NCI-H2227 (cell line): ENCODE results near the gene TTC6.

Experiments used
- DNase-seq: peaks from one replicate; lab custom pipeline; 2025; ENCODE audit not compliant: unreplicated experiment; lab: John Stamatoyannopoulos, UW

The TTC6 gene

GRCh38 chr14:37585971-37586796 is 9.2 kb upstream of the TTC6 start:
- no peak for DNase-seq

DNA sequence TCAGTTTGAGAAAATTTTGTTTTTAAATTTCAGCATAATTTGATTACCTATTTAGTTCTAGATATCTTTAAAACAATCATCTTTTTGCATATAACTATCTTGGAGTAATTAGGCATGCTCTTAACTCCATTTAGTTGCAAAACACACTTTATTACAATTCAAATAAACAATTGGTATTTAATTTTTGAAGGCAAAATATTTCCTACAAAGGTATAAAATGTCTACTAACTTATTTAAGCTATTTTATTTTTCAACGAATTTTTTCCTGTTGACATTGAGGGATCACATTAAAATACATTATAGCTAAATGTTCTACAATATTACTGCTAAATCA is 8.7 kb upstream of the TTC6 start:
- no peak for DNase-seq

DNA sequence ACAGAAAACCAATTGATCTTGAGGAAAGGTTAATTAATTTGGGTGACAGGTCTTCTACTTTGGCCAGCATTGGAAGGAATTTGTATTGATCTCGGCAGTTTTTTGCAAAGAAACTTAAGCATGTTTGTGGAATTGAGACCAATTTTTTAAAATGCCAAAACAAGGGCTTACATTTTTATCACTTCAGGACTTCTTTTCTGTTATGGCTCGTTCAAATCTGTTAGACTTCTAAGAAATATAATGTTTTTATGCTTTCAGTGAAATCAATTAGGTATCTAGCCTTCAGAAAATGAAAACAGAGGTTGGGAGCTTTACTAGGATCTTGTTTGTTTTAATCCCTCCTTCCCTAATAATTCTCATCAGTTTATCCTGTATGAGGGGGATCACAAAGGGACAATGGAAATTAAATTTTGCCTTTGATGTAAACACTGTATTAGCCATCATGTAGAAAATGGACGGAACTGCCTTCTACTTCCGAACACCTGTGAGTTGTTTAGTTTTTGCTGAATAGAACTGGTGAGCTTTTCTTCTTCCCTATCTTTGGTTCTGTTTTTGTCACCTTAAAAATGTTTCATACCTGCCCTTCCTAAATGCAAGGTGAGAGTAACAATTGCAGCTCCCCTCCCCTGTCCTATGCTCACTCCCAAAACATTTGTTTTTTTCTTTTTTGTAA is 8.2 kb upstream of the TTC6 start:
- no peak for DNase-seq

- no peak for DNase-seq
Measured at GRCh38 chr14:37587881-37588666, 7.4 kb upstream of the TTC6 start.

- DNase-seq: no peak
Measured at GRCh38 chr14:37588667-37588955, 6.8 kb upstream of the TTC6 start.

GRCh38 chr14:37588956-37589714 is 6.3 kb upstream of the TTC6 start:
- no peak for DNase-seq

- no peak for DNase-seq
Measured at GRCh38 chr14:37589715-37590427, 5.6 kb upstream of the TTC6 start.

GRCh38 chr14:37590428-37591139 is 4.8 kb upstream of the TTC6 start:
- no peak for DNase-seq

- DNase-seq: no peak
Measured at GRCh38 chr14:37591311-37591940, 4.0 kb upstream of the TTC6 start.

DNA sequence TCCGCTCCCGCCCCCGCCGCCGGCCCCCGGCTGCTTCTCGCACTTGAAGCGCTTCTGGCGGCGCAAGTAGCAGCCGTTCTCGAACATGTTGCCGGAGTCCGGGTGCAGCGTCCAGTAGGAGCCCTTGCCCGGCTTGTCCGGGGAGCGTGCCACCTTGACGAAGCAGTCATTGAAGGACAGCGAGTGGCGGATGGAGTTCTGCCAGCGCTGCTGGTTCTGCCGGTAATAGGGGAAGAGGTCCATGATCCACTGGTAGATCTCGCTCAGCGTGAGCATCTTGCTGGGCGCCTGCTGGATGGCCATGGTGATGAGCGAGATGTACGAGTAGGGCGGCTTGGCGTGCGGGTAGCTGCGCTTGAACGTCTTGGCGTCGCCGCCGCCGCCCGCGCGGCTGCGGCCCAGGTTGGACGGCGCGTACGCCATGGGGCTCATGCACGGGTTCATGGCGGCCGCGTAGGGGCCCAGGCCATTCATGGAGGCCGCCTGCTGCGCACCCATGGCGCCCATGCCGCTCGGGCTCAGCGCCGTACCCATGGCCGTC is 3.4 kb upstream of the TTC6 start:
- no peak for DNase-seq

DNA sequence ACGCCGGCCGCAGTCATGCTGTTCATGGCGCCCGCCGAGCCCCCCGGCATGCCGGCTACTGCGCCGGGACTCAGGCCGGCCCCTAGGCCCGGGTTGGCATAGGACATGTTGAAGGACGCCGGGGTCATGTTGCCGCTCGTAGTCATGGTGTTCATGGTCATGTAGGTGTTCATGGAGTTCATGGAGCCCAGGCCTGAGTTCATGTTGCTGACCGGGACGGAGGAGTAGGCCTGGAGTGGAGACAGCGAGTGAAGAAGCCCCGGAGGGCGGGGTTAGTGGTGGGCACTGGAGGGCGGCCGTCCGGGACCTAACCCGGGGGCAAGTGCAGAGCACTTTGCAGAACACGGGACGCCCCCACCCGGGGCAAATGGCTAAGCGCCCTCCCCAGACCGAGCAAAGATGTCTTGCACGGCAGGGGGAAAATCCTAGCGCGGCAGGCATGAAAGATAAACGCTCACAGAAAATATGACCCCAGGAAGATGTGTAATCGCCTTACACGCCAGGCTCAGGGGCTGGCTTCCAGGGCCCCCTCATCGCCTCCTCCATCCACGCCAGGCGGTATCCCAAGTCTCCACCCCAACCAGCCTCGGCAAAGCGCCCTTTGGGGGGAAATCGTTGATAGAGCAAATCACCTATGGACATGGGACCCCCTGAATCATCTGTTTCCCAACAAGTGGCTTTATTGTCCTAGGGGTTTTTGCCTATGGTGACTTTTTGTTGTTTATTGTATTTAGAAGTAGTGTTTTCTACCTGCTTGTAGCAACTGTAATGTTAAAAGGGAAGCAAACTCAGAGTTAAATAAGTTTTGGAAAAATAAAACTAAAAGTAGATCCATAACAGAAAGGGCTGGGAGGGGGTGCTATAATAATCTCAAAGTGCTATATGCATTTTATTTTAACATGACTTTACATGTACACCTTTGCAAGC is 2.7 kb upstream of the TTC6 start:
- no peak for DNase-seq

DNA sequence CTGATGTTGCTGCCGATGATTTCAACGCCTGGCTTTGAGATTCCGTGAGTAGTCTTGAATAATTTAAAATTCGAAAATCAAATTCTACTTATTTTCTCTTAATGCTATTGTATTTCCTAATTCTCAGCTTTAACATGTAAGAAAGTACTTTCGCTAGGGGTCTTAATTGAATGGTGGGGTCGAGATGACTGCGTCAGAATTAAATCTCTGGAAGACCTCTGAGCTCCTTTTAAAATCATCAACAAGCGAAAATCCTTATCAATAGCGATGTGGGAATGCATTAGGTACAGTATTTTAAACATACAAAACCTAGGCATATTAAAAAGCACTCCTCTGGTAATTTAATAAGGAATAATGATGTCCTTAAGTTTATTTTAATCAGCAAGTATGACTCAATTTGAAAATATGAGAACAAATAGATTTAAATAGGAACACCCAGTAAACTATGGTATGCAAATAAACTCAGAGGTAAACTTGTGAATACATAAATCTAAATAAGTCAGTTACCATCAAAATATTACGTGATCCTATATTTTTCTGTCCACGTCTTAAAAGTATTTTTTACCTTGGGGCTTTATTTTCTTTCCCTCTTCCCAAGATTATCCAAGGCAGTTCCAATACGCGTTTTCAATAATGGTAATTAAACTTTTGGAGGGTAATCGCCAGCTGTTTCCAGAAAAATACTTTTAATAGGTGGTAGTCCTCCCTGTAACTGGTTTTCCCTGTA is 1.8 kb upstream of the TTC6 start:
- no peak for DNase-seq

DNA sequence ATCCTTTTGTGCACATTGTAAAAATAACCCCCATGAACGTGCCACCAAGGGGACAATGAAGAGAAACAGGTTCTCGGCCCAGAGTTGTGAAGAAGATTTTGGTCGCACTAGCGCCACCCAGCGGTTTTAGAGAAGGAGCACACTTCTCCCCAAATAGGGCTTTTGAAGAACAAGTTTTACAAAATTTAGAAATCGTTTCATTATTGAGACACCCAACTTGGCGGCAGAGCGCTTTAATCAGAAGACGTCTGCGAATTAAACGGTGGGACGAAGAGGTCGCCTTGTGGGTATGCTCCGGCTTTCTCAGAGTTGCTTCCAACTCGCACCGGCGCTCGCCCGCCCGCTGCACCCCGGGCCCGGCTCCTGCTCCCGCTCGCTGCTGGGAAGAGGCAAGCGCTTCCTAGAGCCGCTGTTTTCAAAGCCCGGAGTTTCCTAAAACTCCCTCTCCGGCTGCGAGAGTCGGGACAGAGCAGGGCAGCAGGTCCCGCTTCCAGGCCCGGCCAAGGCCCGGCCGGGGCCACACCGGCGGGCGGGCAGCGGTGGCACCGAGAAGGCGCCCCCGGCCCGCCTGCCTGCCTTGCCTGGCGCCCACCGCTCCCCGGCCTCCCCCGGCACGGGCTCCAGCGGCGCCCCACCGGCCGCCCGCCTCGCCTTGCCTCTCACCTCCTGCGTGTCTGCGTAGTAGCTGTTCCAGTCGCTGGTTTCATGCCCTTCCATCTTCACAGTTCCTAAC is 1.0 kb upstream of the TTC6 start:
- peak; percentile 88 for DNase-seq

- DNase-seq: peak; percentile 87
Measured at GRCh38 chr14:37595809-37596621, 586 bp downstream of the TTC6 start.

DNA sequence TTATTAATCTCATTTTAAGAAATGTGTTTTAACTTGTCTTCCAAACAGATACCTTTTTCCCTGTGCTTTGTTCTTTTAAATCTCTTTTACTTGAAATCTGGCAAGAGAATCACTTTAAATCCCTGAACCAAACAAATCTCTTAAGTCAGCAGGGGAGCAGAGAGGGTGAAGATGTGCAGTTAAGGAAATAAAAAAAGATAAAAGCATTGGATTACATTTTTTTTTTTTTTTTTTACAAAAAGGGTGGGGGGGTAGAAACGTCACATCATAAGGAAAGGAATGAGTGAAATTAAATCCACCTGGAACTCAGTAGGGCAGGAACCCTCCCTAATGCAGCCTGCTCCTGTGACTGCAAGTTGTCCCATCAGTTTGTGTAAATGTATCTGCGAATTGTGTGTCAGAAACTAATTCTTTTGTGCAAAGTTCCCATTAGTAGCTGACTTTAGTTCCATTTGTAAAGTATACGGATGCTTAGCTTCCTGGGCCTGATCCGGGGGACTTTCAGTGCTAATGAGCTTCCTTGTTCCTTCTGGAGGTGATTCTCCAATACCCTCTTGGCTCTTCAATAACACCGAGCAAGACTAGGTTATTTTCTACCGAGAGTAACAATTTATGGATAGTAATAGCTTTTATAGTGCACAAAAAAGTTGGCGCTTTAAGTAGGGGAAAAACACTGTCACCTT is 1.5 kb downstream of the TTC6 start:
- DNase-seq: no peak

GRCh38 chr14:37597538-37597913 is 2.1 kb downstream of the TTC6 start:
- DNase-seq: no peak
